Endothelial cell of umbilical vein (primary cell): ENCODE measurements around the gene PPP1R1C. TPM values are rescaled to one million over a fixed set of nuclear protein-coding genes. Genes with fewer than 3 reads are reported as not detected.

Experiments used
- BruUV-seq: library from RNA; stranded (reverse); fragments of 400-500 nt; replicated peaks from 2 replicates; lab custom pipeline; 2021; lab: Mats Ljungman, UMichigan
- CTCF ChIA-PET: fragments of 300-600, 350-600 bp; sonication (Branson Sonifier 250); formaldehyde crosslinking; loops from one replicate; lab custom pipeline; 2021; ENCODE audit warnings: antibody characterized with exemption, inconsistent platforms; lab: Charles Lee
- POLR2A ChIA-PET: fragments of 300-600, 350-600 bp; sonication (Branson Sonifier 250); formaldehyde crosslinking; loops from one replicate; lab custom pipeline; 2021; ENCODE audit warnings: antibody characterized with exemption, inconsistent platforms; lab: Charles Lee
- DNase-seq: peaks from one replicate; pipeline ENCODE4 v3.0.0-alpha.2; 2011; ENCODE audit warnings: low read depth, low spot score
- FAIRE-seq: peaks from 2 replicates; lab custom pipeline; 2011; peaks lifted over from hg19 to GRCh38; lab: Jason Lieb, UNC
- H2AFZ ChIP-seq: 2 replicates; pipeline ENCODE4 v1.6.0; 2012; ENCODE audit warnings: low read depth, low read length, control low read depth, inconsistent platforms
- H3K27ac ChIP-seq: 2 replicates; pipeline ENCODE4 v1.5.1; 2011; ENCODE audit warnings: low read depth, mild to moderate bottlenecking, control low read depth, low read length, moderate library complexity; ENCODE audit not compliant: insufficient read depth
- H3K27me3 ChIP-seq, 2 experiments: 2 replicates each; pipeline versions ENCODE4 v1.6.0 to v1.6.1; 2011; ENCODE audit warnings: low read length in 2 of 2, mixed read lengths in 1 of 2; ENCODE audit not compliant: control insufficient read depth in 2 of 2, insufficient read depth in 2 of 2
- H3K36me3 ChIP-seq, 2 experiments: 2 replicates in 1 of 2; 3 replicates in 1 of 2; pipeline ENCODE4 v1.5.1; 2011; ENCODE audit warnings: low read length in 2 of 2, mild to moderate bottlenecking in 1 of 2, moderate library complexity in 1 of 2; ENCODE audit not compliant: control insufficient read depth in 2 of 2, insufficient read depth in 2 of 2; ENCODE audit errors: extremely low read depth in 1 of 2
- H3K4me1 ChIP-seq: 3 replicates; pipeline ENCODE4 v1.5.1; 2011; ENCODE audit warnings: mild to moderate bottlenecking, low read length; ENCODE audit not compliant: control insufficient read depth, insufficient read depth; ENCODE audit errors: extremely low read depth
- H3K4me2 ChIP-seq: 2 replicates; pipeline ENCODE4 v1.6.1; 2011; ENCODE audit warnings: low read length, control low read depth, mixed read lengths; ENCODE audit not compliant: insufficient read depth
- H3K4me3 ChIP-seq, 3 experiments: fragments of 200-600 bp in 1 of 3; sonication (generic), shearing (Covaris generic) in 1 of 3; replicated peaks in 1 of 3; 2 replicates each; pipeline ENCODE4 v1.5.1; 2011 to 2016; ENCODE audit warnings: control low read depth in 3 of 3, low read length in 3 of 3, mild to moderate bottlenecking in 2 of 3, inconsistent platforms in 1 of 3, low read depth in 1 of 3, moderate library complexity in 1 of 3; ENCODE audit not compliant: insufficient read depth in 1 of 3
- H3K79me2 ChIP-seq: 2 replicates; pipeline ENCODE4 v1.6.0; 2012; ENCODE audit warnings: low read length, inconsistent platforms; ENCODE audit not compliant: control insufficient read depth, insufficient read depth
- H3K9ac ChIP-seq: replicated peaks from 2 replicates; pipeline ENCODE3; 2011; ENCODE audit warnings: low read length, control low read depth; ENCODE audit not compliant: insufficient read depth; ENCODE audit errors: extremely low read depth
- H3K9me1 ChIP-seq: replicated peaks from 3 replicates; pipeline ENCODE4 v1.6.0; 2011; ENCODE audit warnings: mild to moderate bottlenecking, low read length; ENCODE audit not compliant: control insufficient read depth, insufficient read depth; ENCODE audit errors: extremely low read depth
- H3K9me3 ChIP-seq: replicated peaks from 2 replicates; pipeline ENCODE4 v1.5.1; 2012; ENCODE audit warnings: low read length, inconsistent platforms; ENCODE audit not compliant: control insufficient read depth, insufficient read depth
- H4K20me1 ChIP-seq: replicated peaks from 2 replicates; pipeline ENCODE3; 2011; ENCODE audit warnings: mild to moderate bottlenecking, low read length; ENCODE audit not compliant: control insufficient read depth, insufficient read depth; ENCODE audit errors: extremely low read depth
- CTCF ChIP-seq, 2 donors: IDR thresholded peaks; 1 replicate in 1 of 2; 2 replicates in 1 of 2; pipeline ENCODE4 v1.5.1; 2011; ENCODE audit warnings: low read length in 2 of 2, mild to moderate bottlenecking in 2 of 2, moderate library complexity in 2 of 2, control low read depth in 1 of 2, inconsistent platforms in 1 of 2, low read depth in 1 of 2; ENCODE audit not compliant: insufficient read depth in 1 of 2; ENCODE audit errors: extremely low read depth in 1 of 2
- EZH2 ChIP-seq: IDR thresholded peaks from 2 replicates; pipeline ENCODE4 v1.6.1; 2012; ENCODE audit warnings: borderline replicate concordance, low read depth, mild to moderate bottlenecking, moderate library complexity, low read length, inconsistent platforms; ENCODE audit not compliant: severe bottlenecking
- FOS ChIP-seq: IDR thresholded peaks from 2 replicates; pipeline ENCODE4 v1.6.1; 2011; ENCODE audit warnings: mild to moderate bottlenecking, low read length, moderate library complexity, borderline replicate concordance; ENCODE audit not compliant: insufficient read depth
- GATA2 ChIP-seq: IDR thresholded peaks from 2 replicates; pipeline ENCODE4 v1.7.0; 2011; ENCODE audit warnings: low read depth, mild to moderate bottlenecking, moderate library complexity, mixed read lengths, low read length; ENCODE audit not compliant: insufficient read length, insufficient read depth
- JUN ChIP-seq: IDR thresholded peaks from 2 replicates; pipeline ENCODE4 v1.6.1; 2011; ENCODE audit warnings: borderline replicate concordance, low read depth; ENCODE audit not compliant: insufficient read length, insufficient read depth
- MAX ChIP-seq: IDR thresholded peaks from 2 replicates; pipeline ENCODE4 v1.6.1; 2011; ENCODE audit not compliant: insufficient read depth, insufficient read length
- MYC ChIP-seq: IDR thresholded peaks from one replicate; pipeline ENCODE4 v1.6.1; 2011; ENCODE audit warnings: mild to moderate bottlenecking, low read depth, low read length
- POLR2A ChIP-seq: IDR thresholded peaks from 2 replicates; pipeline ENCODE4 v1.6.1; 2012; ENCODE audit warnings: low read depth, mild to moderate bottlenecking, control low read depth, low read length
- POLR2AphosphoS5 ChIP-seq: IDR thresholded peaks from 2 replicates; pipeline ENCODE4 v1.6.1; 2012; ENCODE audit warnings: low read depth, mild to moderate bottlenecking, control low read depth, low read length, moderate library complexity; ENCODE audit not compliant: insufficient read depth
- dilution Hi-C: fragments of 300-500 bp; cut with MboI; formaldehyde crosslinking; loops from one replicate; pipeline ENCODE4 v1.15.0; 2019; ENCODE audit warnings: low sequenced_read_pairs; ENCODE audit not compliant: extremely low pct_ligation_motif_present
- intact Hi-C: fragments of 100-400 bp; cut with micrococcal nuclease; formaldehyde crosslinking; loops from one replicate; pipeline ENCODE4 v1.10.0; 2022
- polyA plus RNA-seq, 4 experiments: library from polyadenylated mRNA; depleted of rRNA in 3 of 4; stranded (reverse) in 3 of 4; unstranded in 1 of 4; fragments of >200 nt; gene quantifications; 2 replicates each; pipeline versions ENCODE4 v1.2.1 to v1.2.3, GENCODE V29; 2011 to 2012; ENCODE audit warnings: missing spikeins in 1 of 4
- total RNA-seq: library from RNA; stranded (reverse); gene quantifications from 2 replicates; pipeline ENCODE4 v1.2.3, GENCODE V29; 2021

The PPP1R1C gene
- total and polyA plus RNA-seq, 2 donors (not counting 3 experiments of a cell fraction or from before 2014, with no cell fraction given): 0.26 TPM; not detected in 1

GRCh38 chr2:181989099-181989498, 3.4 kb downstream of the PPP1R1C start:
- ChIA-PET POLR2A (no interaction called here), CTCF (interaction anchor here (0.8 to 1.5 kb wide), 2 partner anchors 14 to 16 kb away, joined by 3 to 4 read pairs; no protein-coding TSS in a partner anchor)
- Histone ChIP-seq H3K36me3 (no peaks in the 10 kb centered on the region), H3K9me3 (no peaks in the 10 kb centered on the region), H4K20me1 (no peaks in the 10 kb centered on the region), H3K4me1 (no peaks in the 10 kb centered on the region), H3K9me1 (no peaks in the 10 kb centered on the region), H2AFZ (no peak overlapping the region), H3K9ac (no peak overlapping the region), H3K27ac (no peak overlapping the region), H3K79me2 (no peaks in the 10 kb centered on the region), H3K27me3 (no peaks in the 10 kb centered on the region), H3K4me2 (no peak overlapping the region), H3K4me3 (no peak overlapping the region)
- FAIRE-seq (no peak), DNase-seq (no peak)
- intact Hi-C loops (no loop called here), dilution Hi-C loops (no loop called here)
- BruUV-seq: no TSS peak
- TF ChIP-seq CTCF (IDR thresholded peaks at IDR 0.05; ENCODE audit: extremely low read depth in 1 of 2, insufficient read depth in 1 of 2, low read depth in 1 of 2, low read length in 2 of 2): no peak
- TF ChIP-seq MYC: no peak
- no peak for TF ChIP-seq POLR2A
- TF ChIP-seq POLR2AphosphoS5: no peak
- no peak for TF ChIP-seq EZH2
- TF ChIP-seq GATA2: no peak
- no peak for TF ChIP-seq MAX
- no peak for TF ChIP-seq FOS
- no peak for TF ChIP-seq JUN
